Dedifferentiated amniotic fluid mesenchymal stem cell (primary cell): ENCODE data around the gene SP110.
"Not testable (repeated sequence)": the region's sequence is repeated elsewhere in the genome, so short reads cannot be mapped to it uniquely, and the experiment has no call there.

ENCODE experiments used
- DNase-seq: peaks from one replicate; pipeline ENCODE4 v3.0.0-alpha.2; 2016; ENCODE audit errors: extremely low spot score

SP110 gene

GRCh38 chr2:230219419-230220331 is at the start of gene SP110:
TSS of gene SP110 (minus strand) at chr2:230219984. CDS start at chr2:230216927, 3,057 bp downstream.
- DNase-seq: peak; percentile 76

DNA sequence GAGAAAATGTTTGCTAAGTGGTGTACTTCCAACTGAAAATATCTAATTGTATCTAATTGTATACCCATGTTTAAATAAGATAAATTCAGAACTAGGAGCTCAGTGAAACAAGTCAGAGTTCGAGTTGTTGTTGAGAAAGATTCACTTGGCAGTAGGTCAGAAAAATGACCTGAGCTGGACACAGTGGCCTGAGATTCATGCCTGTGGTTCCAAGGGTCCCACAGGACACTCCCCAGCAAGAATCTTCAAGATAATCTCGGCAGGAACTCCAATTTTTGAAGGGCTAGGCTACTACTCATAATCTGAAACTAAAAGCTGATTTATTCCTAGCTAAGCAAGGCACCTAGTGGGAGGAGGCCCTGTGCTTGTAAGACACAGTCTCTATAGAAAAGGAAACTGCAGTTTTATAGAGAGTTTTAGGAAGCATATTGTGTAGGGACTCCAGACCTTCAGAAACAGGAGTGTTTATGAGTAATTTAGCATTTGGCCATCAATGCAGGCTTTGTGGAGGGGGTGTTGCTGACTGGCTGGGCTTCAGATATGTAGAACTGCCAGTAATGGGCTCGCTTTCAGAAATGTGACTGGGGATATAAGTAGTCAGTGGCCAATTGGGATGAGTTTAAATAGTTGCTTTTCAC is 48.9 kb upstream of the SP110 start:
- DNase-seq: no peak

DNA sequence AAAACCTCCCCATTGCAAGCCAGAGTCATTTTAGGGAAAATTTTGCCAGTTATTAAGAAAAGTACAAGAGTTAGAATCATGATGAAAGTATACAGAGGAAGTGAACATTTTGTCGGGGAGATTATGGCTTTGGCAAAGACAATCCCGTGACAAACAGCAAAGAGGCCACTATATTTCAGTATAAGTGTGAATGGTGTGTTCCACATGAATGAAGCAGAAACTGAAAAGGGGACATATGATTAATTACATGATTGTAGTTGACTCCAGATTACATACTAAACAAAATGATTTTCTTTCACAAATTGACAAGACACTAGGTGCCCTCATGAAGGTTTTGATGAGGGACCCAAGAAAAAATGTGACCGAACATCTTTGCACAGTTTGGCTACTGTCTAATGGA is 47.8 kb upstream of the SP110 start:
- DNase-seq: no peak

DNA sequence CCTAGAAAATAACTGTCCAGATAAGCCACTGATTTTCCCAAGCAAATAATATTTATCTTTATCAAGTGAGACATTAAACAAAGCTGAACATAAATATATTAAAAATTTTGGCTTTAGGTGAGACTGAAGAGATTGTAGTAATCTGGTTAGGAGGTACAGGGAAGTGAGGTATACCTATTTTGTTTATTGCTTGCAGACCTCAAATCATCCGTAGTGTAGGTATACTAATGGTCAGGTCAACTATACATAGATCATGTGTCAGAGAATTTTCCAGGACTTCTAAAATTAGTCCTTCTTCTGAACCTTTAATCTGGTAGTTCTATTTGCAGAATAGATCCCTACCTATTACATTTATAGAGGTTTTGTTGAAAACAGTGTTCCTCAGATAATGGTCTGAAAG is 47.3 kb upstream of the SP110 start:
- no peak for DNase-seq

GRCh38 chr2:230266638-230267037 is 46.9 kb upstream of the SP110 start:
- DNase-seq: no peak

- not testable (repeated sequence) for DNase-seq
Observed at GRCh38 chr2:230264945-230265344, 45.2 kb upstream of the SP110 start.

DNA sequence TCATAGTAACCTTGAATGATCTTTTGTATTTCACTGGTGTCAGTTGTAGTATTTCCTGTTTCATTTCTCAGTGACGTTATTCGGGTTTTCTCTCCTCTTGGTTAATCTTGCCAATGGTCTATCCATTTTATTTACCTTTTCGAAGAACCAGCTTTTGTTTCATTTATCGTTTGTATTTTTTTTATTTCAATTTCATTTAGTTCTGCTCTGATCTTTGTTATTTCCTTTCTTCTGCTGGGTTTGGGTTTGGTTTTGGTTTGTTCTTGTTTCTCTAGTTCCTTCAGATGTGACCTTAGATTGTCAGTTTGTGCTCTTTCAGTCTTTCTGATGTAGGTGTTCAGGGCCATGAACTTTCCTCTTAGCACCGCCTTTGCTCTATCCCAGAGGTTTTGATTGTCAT is 42.5 kb upstream of the SP110 start:
- DNase-seq: no peak

DNA sequence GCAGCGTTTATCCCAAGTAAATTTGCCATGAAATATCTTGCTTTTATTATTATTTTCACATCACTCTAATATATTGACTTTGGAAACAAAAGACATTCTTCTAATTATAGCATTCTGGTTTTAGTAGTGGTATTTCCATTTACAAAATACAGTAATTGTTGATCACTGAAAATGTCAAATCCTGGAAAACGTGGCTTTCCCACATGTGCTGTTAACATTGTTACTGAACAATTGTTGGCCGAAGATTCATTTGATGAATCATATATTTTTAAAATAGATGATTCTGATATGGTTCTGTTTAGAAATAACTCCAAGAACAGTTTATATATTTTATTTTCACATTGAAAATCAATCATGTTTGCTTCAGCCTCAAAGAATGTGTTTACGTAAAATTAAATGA is 38.7 kb upstream of the SP110 start:
- DNase-seq: no peak

GRCh38 chr2:230256733-230257332 is 37.0 kb upstream of the SP110 start:
- DNase-seq: no peak

DNA sequence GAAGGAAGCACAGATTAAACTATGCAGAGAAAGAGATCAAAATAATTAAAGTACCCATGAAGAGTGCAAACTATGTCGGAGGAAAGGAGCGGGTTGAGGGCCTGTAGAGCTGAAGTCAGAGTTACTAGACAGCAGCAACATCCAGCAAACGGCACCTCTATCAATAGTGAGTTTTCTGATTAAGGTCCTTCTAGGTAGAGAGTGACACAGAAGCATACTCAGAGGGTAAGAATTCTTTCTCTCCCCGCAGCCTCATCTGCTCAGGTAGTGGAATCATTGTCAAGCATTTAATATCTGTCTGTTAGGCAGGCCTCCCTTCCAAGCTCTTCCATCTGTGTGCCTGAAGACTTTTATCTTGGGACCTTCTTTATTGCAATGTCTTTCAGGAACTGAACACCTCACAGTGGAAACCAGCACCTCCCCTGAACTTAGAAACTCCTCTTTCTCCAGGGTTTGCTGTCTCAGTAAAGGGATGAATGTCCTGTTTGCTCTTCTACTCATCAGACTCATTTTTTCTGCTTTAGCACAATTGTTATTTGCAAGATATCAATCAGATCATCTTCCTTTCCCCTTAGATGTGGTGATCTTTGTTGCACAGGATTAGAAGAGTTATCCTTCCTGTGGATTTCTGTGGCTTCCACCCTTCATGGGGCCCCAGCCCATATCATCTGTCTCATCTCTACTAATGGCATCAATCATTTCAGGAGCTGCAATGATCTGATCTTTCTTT is 34.5 kb upstream of the SP110 start:
- DNase-seq: no peak

GRCh38 chr2:230250231-230250630 is 30.4 kb upstream of the SP110 start:
- DNase-seq: no peak

DNA sequence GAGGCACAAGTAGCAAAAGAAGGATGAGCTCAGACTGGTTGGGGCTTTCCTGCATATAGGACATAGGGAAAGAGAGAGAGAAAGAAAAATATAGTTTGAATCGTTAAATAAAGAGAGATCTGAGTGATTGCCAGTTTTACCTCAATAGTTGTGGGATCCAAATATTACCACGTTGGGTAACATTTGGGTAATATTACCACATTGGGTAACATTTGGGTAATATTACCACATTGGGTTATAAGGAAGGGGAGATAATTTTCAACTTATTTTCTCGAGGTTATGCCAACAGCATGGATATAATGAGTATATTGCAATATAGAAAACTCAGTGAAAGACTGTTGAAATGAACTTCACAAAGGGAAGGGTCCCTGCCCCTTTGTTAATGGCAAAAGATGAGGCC is 26.4 kb upstream of the SP110 start:
- no peak for DNase-seq

GRCh38 chr2:230244211-230244610 is 24.4 kb upstream of the SP110 start:
- no peak for DNase-seq

GRCh38 chr2:230234845-230235244 is 15.1 kb upstream of the SP110 start:
- DNase-seq: no peak

DNA sequence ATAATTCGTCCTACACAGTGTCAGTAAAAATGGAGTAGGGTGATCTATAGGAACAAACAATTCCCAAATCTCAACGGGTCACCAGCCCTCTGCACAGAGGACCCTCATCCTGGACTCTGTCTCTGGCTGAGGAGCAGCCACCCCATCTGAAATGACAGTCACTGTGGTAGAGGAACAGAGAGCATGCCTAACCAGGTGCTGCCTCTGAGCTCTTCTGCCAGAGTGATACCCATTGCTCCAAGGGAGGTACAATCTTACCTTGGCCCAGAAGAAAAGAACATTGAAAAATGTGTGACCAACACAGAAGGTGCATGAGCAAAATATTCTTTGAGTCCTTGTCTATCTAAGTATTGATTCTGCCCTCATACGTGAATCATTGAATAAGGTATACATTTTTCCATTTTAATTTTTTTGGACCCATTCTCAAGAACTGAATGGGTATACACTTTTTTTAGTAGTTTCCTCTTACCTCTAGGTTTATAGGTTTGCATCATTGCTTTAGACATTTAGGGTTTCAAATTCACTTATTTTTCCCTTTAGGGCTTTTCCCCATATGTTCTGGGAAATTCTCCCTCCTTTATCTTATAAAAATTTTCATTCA is 14.4 kb upstream of the SP110 start:
- DNase-seq: no peak

- DNase-seq: no peak
Observed at GRCh38 chr2:230231251-230231650, 11.5 kb upstream of the SP110 start.

DNA sequence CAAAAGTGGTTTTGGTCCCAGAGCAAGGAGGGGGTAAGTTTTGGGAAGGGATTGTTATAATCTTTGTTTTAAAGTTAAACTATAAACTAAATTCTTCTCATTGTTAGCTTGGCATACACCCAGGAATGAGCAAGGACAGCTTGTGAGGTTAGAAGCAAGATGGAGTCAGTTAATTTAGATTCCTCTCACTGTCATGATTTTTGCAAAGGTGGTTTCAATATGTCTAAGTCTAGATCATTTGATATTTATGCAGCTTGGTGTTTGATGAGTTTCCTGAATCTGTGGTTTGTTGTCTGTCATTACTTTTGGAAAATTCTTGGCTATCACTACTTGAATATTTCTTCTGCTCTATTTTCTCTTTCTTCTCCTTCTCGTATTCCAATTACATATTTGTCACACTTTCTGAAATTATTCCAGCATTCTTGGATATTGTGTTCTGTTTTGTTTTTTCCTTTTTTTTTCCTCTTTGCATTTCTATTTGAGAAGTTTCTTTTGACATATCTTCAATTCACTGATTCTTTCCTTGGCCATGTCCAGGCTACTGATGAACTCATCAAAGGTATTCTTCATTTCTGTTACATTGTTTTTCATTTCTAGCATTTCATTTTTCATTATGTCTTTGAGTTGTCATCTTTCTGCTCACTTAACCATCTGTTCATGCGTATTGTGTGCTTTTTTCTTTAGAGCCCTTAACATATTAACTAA is 10.9 kb upstream of the SP110 start:
- no peak for DNase-seq

GRCh38 chr2:230230087-230230486 is 10.3 kb upstream of the SP110 start:
- DNase-seq: no peak

DNA sequence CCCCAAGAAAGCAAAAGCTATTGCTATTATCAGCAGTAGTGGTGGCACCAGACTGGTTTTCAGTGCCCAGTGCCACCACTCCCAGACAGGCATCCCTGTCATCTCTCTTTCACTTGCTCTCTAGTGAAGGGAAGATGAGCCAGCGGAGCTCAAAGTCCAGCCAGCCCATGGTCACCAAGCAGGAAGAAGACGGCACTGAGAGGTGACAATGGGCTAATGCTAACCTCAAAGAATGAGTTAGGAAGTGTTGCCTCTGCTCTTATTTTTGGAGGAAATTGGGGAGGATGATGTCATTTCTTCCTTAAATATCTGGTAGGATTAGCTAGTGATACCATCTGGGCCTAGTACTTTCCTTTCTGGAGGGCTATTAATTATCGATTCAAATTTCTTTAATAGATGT is 7.4 kb upstream of the SP110 start:
- DNase-seq: no peak

DNA sequence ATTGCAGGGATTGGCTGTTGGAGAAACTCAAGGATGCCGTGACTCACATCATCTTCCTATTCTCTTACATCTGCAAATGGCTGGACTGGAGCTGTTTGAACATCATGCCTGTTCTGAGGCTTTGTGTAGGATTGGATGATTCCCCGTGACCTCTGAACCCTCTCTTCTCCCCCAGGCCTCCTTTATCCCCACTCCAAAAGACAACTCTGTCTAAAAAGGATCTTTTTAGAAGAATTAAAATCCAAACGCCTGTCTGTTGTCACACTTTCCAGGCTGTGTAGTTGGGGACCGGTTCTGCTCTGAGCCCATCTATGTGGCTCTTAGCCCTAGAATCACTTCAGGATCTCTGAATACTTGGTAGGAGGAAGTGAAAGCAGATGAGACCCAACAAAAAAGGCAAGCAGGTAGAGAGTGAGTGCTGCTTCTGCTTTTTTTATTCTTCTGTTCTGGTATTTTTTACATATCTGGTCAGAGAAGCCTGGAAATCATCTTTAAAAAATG is 6.3 kb upstream of the SP110 start:
- DNase-seq: no peak

- DNase-seq: no peak
Observed at GRCh38 chr2:230225486-230225885, 5.7 kb upstream of the SP110 start, which contains the start of gene SP140. TSS of gene SP140 (plus strand) at chr2:230225736. CDS start at chr2:230225845, 109 bp downstream.
